ENCODE results near the gene CCR7. TPM values are rescaled to one million over a fixed set of nuclear protein-coding genes. Genes with fewer than 3 reads are reported as not detected.

CCR7 gene
- total and polyA plus RNA-seq, 2 of the 8 experiments (the other 6 are each of a cell fraction or from before 2014, with no cell fraction given) = 0.12 to 0.17 TPM

- no peak for FAIRE-seq
- WGBS, 2 experiments (ENCODE audit: extremely low coverage in 1 of 2, insufficient coverage in 1 of 2, insufficient read length in 1 of 2, insufficient replicate concordance in 2 of 2, low coverage in 1 of 2, low lambda C conversion rate in 2 of 2, missing lambda C conversion rate in 1 of 2) = 89% methylated on average over 15 of the region's 15 CpGs; no CpG with 5 or more reads in 1 of the 2 experiments
- Histone ChIP-seq H4K8ac (ENCODE audit: extremely low read depth, insufficient read depth, low read length) (no peak overlapping the region), H3K18ac (ENCODE audit: extremely low read depth, low read length) (0 out of 2 replicates have a peak overlapping the region, but pooled peaks have one; percentile 39), H3K4me3 (ENCODE audit: extremely low read depth in 1 of 4, insufficient read depth in 2 of 4, low read depth in 3 of 4, low read length in 4 of 4) (no peak overlapping the region), H2BK120ac (replicated peaks; ENCODE audit: low read depth, low read length) (peak overlapping the region; percentile 93), H3K14ac (ENCODE audit: insufficient read length) (no peak overlapping the region), H2AFZ (ENCODE audit: low read length) (no peak overlapping the region), H2BK12ac (ENCODE audit: low read depth, low read length) (peak overlapping the region; percentile 91; the same call in 1 of the 2 replicates), H3K9me3 (ENCODE audit: insufficient read depth in 2 of 2, low read depth in 1 of 2, low read length in 1 of 2) (no peaks in the 10 kb centered on the region), H2BK5ac (ENCODE audit: low read depth, low read length) (peak overlapping the region; percentile 71), H3K4me2 (ENCODE audit: insufficient read depth in 1 of 2, low read depth in 2 of 2, low read length in 2 of 2) (no peak overlapping the region), H3K9ac (replicated peaks in 1 of 4; ENCODE audit: extremely low read depth in 1 of 4, low read depth in 3 of 4, low read length in 3 of 4) (no peak overlapping the region), H3K36me3 (ENCODE audit: control insufficient read depth in 2 of 4, insufficient read depth in 4 of 4, low read length in 3 of 4) (no peaks in the 10 kb centered on the region), H2BK20ac (ENCODE audit: low read length) (peak overlapping the region; percentile 89; the same call in 1 of the 2 replicates), H4K91ac (replicated peaks; ENCODE audit: insufficient read length, low read length) (peak overlapping the region; percentile 46), H4K20me1 (replicated peaks in 1 of 2; ENCODE audit: control insufficient read depth in 1 of 2, insufficient read depth in 2 of 2, low read length in 2 of 2) (peaks cover 0 to 1% of the 10 kb centered on the region in 2 experiments), H3K23ac (ENCODE audit: insufficient read length) (no peak overlapping the region), H3K4ac (replicated peaks; ENCODE audit: insufficient read length, low read depth, low read length) (no peak overlapping the region), H3K23me2 (ENCODE audit: low read depth, low read length) (peaks cover 3% of the 10 kb centered on the region; the same call in 1 of the 2 replicates), H2AK5ac (ENCODE audit: low read depth, low read length) (0 out of 2 replicates have a peak overlapping the region, but pooled peaks have one; percentile 47), H3K27ac (ENCODE audit: low read depth, low read length) (no peak overlapping the region), H2BK15ac (ENCODE audit: low read length) (no peak overlapping the region), H3K56ac (replicated peaks; ENCODE audit: insufficient read length, low read depth, low read length) (peak overlapping the region; percentile 21), H3K79me2 (ENCODE audit: control insufficient read depth in 1 of 2, insufficient read depth in 2 of 2, low read length in 2 of 2) (no peaks in the 10 kb centered on the region), H4K5ac (ENCODE audit: insufficient read length, low read depth, low read length) (no peak overlapping the region), H3K4me1 (replicated peaks in 1 of 4; ENCODE audit: control insufficient read depth in 3 of 4, insufficient read depth in 4 of 4, low read length in 3 of 4) (peaks cover 2 to 10% (median 6%) of the 10 kb centered on the region in 4 experiments; a peak in 6 of 7 replicates), H3K27me3 (replicated peaks in 1 of 4; ENCODE audit: control insufficient read depth in 3 of 4, extremely low read depth in 1 of 4, insufficient read depth in 3 of 4, low read length in 3 of 4) (no peaks in the 10 kb centered on the region; a peak in 1 of 7 replicates), H3K79me1 (ENCODE audit: low read depth, low read length) (no peaks in the 10 kb centered on the region)
- ChIA-PET POLR2A (ENCODE audit: partially characterized antibody) (interaction anchor here (0.7 to 1.6 kb wide), 3 partner anchors 67 to 1151 kb away, joined by 3 read pairs; partner anchors contain the start of gene EIF1), CTCF (ENCODE audit: partially characterized antibody) (interaction anchor here (0.8 to 19.4 kb wide), 17 partner anchors 11 to 325 kb away, joined by 3 to 435 read pairs (median 4); partner anchors contain the start of gene IGFBP4)
- DNase-seq (ENCODE audit: low read depth in 1 of 2, low spot score in 2 of 2) = no peak
- no peak for TF ChIP-seq PHF8 (conservative IDR thresholded peaks at IDR 0.05; ENCODE audit: low read depth, low read length)
- no peak for TF ChIP-seq POLR2A (IDR thresholded peaks at IDR 0.05; ENCODE audit: control extremely low read depth in 1 of 2, low read depth in 2 of 2, low read length in 2 of 2)
- TF ChIP-seq RNF2 (IDR thresholded peaks at IDR 0.05; ENCODE audit: borderline replicate concordance, low read depth, low read length, missing control alignments, poor library complexity, severe bottlenecking) = no peak
- no peak for TF ChIP-seq SRF (IDR thresholded peaks at IDR 0.05; ENCODE audit: low read depth, low read length)
- TF ChIP-seq CTBP2 (IDR thresholded peaks at IDR 0.05; ENCODE audit: borderline replicate concordance, insufficient read depth, insufficient read length, low read length) = no peak
- no peak for TF ChIP-seq TEAD4 (IDR thresholded peaks at IDR 0.05; ENCODE audit: low read depth, low read length)
- no peak for TF ChIP-seq ASH2L (IDR thresholded peaks at IDR 0.05; ENCODE audit: low read length)
- no peak for TF ChIP-seq EZH2 (IDR thresholded peaks at IDR 0.05; ENCODE audit: low read depth, low read length, severe bottlenecking)
- TF ChIP-seq RXRA (IDR thresholded peaks at IDR 0.05; ENCODE audit: insufficient read depth, low read depth, low read length) = no peak
- TF ChIP-seq CEBPB (IDR thresholded peaks at IDR 0.05; ENCODE audit: low read depth, low read length) = no peak
Measured at GRCh38 chr17:40538019-40538935, 27.0 kb downstream of the CCR7 start.
